Activated T-cell treated with anti-CD3 and anti-CD28 coated beads, Interleukin-2, amount 50 U/mL, for 1 hour (primary cell): Measurements from ENCODE around the gene DNAJC13.
"Not testable (repeated sequence)": the region's sequence is repeated elsewhere in the genome, so short reads cannot be mapped to it uniquely, and the experiment has no call there.

ENCODE experiments used
- DNase-seq: peaks from one replicate; pipeline ENCODE4 v3.0.0-alpha.2; 2020

DNAJC13 gene

GRCh38 chr3:132549890-132550578 is 132.7 kb downstream of the DNAJC13 start:
- DNase-seq: no peak

DNA sequence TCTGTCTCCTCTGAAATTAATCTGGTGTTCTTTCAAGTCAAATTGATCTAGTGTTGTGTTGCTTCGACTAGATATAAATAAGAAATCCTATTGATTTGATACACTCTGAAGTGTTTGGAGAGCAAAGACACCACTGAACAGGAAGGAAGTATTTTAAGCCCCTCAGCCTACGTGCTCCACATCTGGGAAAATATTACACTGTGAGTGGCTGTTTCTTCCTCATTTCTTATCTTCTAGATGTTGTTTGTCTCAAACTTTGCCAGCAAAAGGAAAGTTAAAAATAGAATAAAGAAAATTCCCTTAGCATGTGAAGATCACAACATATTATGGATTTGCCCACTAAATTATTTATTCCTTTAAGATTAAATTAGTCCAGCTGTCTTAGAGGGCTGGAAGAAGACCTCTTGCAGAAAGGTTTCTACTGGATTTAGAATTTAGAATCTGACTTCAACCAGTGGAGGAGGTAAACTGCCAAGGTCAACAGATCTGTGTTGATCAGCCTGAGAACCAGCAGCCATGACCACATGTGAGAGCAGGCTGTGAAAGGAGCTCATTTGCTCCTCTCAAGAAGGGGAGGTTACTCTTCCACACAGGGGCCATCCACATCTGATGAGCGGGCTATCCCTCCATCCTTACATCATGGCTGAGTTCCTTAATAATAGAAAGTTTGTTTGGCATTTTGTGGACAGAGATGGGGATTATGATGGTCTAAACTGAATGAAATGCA is 133.4 kb downstream of the DNAJC13 start:
- no peak for DNase-seq

DNA sequence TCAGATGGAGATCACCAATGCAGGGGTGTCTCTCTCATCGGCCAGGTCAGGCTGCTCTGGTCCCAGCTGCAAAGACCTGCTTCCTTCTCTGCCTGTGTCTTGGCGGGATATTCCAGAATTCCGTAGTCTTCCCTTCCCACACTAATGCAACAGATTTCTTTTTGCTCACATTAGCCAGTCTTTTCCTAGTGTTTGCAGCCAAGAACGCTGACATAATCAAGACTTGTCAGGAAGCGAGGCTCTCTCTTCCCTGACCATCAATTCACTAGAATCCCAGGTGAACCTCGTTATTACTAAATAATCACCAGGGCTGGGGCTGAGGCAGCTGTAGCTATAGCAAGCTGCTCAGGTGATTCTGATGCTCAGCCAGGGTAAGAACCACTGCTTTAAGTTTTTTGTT is 136.5 kb downstream of the DNAJC13 start:
- no peak for DNase-seq

DNA sequence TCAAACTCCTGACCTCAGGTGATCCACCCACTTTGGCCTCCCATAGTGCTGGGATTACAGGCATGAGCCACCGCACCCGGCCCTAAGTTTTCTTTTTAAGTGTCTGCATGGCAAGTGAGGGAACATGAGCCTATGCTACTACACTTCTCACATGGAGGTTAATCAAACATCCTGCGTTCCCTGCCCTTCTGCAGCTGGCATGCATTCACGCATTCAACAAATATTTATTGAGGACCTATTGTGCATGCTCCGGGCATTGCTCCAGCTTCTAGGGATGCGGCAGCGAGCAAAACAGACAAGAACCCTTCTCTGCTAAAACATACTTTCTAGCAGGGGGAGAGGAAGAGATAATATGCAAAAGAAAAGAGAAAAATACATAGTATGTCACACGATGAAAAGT is 137.1 kb downstream of the DNAJC13 start:
- DNase-seq: no peak

GRCh38 chr3:132555306-132556035 is 138.2 kb downstream of the DNAJC13 start:
- no peak for DNase-seq

- not testable (repeated sequence) for DNase-seq
These were observed 138.7 kb downstream of the DNAJC13 start for GRCh38 chr3:132556036-132556386.

DNA sequence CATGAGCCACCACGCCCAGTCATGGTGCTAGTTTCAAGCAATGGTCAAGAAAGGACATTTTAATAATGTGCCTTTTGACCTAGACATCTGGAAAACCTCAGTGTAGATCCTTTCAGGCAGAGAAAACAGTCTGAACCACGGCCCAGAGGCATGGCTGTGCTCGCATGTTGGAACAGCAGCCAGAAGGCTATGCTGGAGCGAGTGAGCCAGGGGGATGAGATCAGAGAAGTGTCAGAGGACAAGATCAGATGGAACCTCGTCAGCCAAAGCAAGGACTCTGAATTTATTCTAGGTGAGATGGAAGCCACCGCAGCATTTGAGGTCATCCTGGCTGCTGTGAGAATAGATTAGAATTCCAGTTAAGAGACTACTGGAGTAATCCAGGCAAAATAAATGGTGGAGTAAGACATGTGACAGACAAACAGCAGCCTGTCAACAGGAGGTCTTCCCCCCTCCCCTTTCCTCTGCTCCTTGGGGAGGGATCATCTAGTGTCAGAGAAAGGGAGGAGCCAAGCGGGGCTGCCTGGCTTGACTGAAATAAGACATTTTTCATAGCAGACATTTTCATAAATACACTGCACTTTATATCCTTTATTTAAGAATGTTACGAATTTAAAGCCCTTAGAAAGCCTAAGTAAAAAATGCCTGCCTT is 139.3 kb downstream of the DNAJC13 start:
- no peak for DNase-seq

DNA sequence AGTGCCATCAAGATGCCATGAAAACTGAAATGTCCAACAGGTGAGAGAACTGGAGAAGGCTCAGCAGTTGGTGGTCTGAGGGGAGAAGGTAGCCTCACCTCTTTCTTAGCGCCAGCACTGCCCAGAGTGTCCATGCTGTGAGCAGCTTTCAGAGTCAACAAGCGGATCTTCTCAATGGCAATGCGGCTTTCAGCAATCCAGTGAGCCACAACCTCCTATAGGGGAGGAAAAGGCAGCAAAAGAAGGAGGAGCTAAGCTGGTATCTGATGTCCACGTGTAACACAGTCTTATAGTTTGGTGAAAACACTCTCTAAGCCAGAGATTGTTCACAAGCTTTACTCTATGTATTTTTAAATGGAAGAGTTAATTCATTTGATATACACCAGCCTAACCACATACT is 143.7 kb downstream of the DNAJC13 start:
- no peak for DNase-seq

DNA sequence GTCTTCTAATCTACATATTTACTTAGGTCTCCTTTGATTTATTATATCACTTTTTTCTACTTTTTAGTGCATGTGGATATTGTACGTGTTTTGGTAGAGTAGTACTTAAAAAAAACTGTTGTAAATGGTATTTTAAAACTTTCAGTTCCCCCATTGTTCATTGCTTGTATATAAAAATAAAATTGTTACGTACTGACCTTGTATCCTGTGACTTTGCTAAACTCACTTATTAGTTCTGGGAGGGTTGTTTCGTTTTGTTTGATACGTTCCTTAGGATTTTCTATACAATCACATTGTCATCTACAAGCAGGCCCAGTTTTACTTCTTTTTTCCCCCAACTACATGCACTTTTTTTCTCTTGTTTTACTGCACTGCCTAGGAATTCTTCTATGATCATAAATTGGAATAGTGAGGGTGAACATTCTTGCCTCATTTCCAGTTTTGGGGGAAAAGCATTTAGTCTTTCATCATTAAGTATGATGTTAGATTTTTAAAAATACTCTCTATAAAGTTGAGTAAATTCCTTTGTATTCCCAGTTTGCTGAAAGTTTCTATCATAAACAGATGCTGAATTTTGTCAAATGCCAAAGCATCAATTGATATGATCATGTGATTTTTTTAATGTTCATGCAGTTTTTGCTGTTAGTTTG is 146.2 kb downstream of the DNAJC13 start:
- no peak for DNase-seq

DNA sequence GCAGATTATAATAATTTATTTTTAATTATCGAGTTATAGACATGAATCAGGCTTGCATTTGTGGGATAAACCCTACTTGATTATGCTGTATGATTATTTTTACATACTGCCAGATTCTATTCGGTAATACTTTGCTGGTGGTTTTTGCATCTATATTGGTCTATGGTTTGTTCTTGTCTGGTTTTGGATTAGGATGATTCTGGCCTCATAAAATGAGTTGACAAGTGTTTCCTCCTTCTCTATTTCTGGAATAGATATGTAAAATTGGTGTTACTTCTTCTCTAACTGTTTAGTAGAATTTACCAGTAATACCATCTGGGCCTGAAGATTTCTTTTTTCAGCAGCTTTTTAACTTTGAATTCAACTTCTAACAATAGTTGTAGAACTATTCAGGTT is 146.8 kb downstream of the DNAJC13 start:
- no peak for DNase-seq

- DNase-seq: no peak
These were observed 151.1 kb downstream of the DNAJC13 start for GRCh38 chr3:132568422-132568821.

DNA sequence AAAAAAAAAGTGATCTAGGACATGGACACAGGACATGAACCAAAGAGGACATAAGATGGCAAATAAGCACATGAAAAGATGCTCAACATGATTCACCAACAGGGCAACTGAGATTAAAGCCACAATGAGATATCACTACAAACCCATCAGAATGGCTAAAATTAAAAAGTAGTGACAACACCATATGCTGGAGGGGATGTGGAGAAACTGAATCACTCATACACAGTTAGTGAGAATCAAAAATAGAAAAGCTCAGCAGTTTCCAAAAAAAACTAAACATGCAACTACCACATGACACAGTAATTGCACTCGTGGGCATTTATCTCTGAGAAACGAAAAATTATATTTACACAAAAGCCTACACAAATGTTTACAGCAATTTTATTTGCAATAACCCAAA is 151.9 kb downstream of the DNAJC13 start:
- DNase-seq: no peak

DNA sequence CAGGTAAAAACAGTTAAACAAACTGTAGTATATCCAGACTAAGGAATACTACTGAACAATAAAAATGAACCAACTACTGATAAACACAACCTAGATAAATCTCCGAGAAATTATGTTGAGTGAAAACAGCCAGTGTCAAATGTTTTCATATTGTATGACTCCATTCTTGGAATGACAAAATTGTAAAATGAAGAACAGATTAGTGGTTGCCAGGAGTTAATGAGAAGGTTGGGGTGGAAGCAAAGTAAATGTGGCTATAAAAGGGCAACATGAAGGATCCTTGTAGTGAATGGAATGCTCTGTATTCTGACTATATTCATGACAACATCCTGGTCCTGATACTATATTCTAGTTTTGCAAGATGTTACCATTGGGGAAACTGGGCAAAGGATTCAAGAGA is 152.3 kb downstream of the DNAJC13 start:
- DNase-seq: no peak

DNA sequence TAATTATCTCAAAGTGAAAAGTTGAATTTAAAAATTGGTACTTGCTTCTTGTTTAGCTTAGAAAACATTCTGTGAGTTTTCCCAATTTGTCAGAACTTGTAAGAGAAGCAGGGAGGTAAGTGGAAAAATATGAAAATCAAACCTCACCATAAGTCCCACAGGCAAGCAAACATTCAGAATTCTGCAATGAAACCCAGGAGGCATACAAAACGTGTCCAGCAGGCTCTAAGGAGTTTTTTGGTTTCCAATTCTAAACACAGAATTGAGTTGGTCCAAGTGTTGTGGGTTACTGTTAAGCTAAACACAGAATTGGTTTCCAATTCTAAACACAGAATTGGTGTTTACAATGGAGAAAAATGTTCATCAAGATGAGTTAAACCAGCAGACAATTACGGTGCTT is 152.7 kb downstream of the DNAJC13 start:
- no peak for DNase-seq

DNA sequence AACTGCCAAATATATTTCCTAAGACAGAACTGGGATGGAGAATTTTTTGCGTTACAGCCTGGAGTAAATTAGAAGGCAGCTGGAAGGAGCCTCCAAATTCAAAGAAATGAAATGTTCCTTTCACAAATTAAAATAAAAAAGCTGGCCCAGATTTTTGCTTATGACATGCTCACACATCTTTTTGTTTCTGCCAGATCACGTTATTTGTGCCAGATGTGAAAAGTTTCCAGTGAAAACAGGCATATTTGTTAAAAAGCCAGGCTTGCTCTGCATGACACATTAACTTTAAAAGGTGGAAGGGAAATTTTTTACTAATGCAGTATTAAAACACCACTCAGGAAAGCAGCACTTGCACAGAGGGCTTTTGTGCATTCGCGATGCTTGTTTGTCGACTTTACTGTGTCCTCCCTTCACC is 156.5 kb downstream of the DNAJC13 start:
- DNase-seq: no peak

GRCh38 chr3:132587401-132587800 is 170.1 kb downstream of the DNAJC13 start:
- no peak for DNase-seq
